GM18502 (cell line): ENCODE data around the gene ZNF140.

ENCODE experiments used
- ATAC-seq: cut with Tn5 transposase; IDR thresholded peaks from one replicate; pipeline ENCODE4 v1.9.1; 2021; ENCODE audit warnings: mild to moderate bottlenecking; ENCODE audit not compliant: unreplicated experiment, poor library complexity

ZNF140 gene

GRCh38 chr12:133129368-133130037, 48.8 kb downstream of the ZNF140 start:
- no peak for ATAC-seq

GRCh38 chr12:133130038-133130807, 49.5 kb downstream of the ZNF140 start, which contains the start of the genes ZNF10 and ZNF891:
Gene ZNF10 (plus strand): TSS chr12:133130627. CDS start chr12:133144493, 13,866 bp downstream.
Gene ZNF891 (minus strand): TSS chr12:133130274. CDS start chr12:133121918, 8,356 bp downstream.
- ATAC-seq, result peak; percentile 95

GRCh38 chr12:133130808-133131128, 50.0 kb downstream of the ZNF140 start:
- ATAC-seq, result peak; percentile 7

GRCh38 chr12:133135747-133136146, 55.0 kb downstream of the ZNF140 start:
- ATAC-seq, result no peak

GRCh38 chr12:133145981-133146380, 65.3 kb downstream of the ZNF140 start:
- no peak for ATAC-seq

- no peak for ATAC-seq
These were observed 75.5 kb downstream of the ZNF140 start for GRCh38 chr12:133156125-133156690.
